Measurements from ENCODE around the gene ESPN.

GRCh38 chr1:6459850-6460265 is 35.3 kb downstream of the ESPN start:
- TF ChIP-seq, protein P1, sequence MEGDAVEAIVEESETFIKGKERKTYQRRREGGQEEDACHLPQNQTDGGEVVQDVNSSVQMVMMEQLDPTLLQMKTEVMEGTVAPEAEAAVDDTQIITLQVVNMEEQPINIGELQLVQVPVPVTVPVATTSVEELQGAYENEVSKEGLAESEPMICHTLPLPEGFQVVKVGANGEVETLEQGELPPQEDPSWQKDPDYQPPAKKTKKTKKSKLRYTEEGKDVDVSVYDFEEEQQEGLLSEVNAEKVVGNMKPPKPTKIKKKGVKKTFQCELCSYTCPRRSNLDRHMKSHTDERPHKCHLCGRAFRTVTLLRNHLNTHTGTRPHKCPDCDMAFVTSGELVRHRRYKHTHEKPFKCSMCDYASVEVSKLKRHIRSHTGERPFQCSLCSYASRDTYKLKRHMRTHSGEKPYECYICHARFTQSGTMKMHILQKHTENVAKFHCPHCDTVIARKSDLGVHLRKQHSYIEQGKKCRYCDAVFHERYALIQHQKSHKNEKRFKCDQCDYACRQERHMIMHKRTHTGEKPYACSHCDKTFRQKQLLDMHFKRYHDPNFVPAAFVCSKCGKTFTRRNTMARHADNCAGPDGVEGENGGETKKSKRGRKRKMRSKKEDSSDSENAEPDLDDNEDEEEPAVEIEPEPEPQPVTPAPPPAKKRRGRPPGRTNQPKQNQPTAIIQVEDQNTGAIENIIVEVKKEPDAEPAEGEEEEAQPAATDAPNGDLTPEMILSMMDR (IDR thresholded peaks at IDR 0.05; ENCODE audit: borderline replicate concordance, extremely low read depth, low read length, poor library complexity, severe bottlenecking): no peak
- TF ChIP-seq EZH2 (IDR thresholded peaks at IDR 0.05; ENCODE audit: borderline replicate concordance, low read depth, low read length, severe bottlenecking): no peak
